A673 (cell line): ENCODE measurements around the gene PCARE.

ENCODE experiments used
- CTCF ChIP-seq: fragments of 300-800, 200-600 bp; sonication (generic); conservative IDR thresholded peaks from 2 replicates; pipeline ENCODE4 v1.5.1; 2017; ENCODE audit warnings: low read depth, mild to moderate bottlenecking, antibody characterized with exemption, low read length, moderate library complexity, mixed read lengths
- EZH2 ChIP-seq: fragments of 200-600 bp; sonication (generic); IDR thresholded peaks from 2 replicates; pipeline ENCODE4 v1.6.1; 2017; ENCODE audit warnings: borderline replicate concordance, low read depth, mild to moderate bottlenecking, mixed read lengths, antibody characterized with exemption, low read length; ENCODE audit not compliant: poor library complexity, severe bottlenecking

- no peak for TF ChIP-seq CTCF
- TF ChIP-seq EZH2, result no peak
Measured at GRCh38 chr2:29080886-29081743, 6.8 kb upstream of the PCARE start.
